ENCODE results near the gene ZFP36L1. TPM values are rescaled to one million over a fixed set of nuclear protein-coding genes. Genes with fewer than 3 reads are reported as not detected.
"Not testable (repeated sequence)": the region's sequence is repeated elsewhere in the genome, so short reads cannot be mapped to it uniquely, and the experiment has no call there.

Gene ZFP36L1
- total and polyA plus RNA-seq, 4 donors = 35.3 to 388 (median 175) TPM

- H3K27me3 ChIP-seq (ENCODE audit: control insufficient read depth in 1 of 2, insufficient read depth in 2 of 2, low read length in 1 of 2) = no peaks in the 10 kb centered on the region
- intact Hi-C loops (cut with DNase I) = no loop called here
- WGBS, 2 donors = 93 to 96% methylated on average over 7 of the region's 7 CpGs
Observed at GRCh38 chr14:68768316-68768715, 24.6 kb downstream of the ZFP36L1 start.

GRCh38 chr14:68767248-68767645, 25.6 kb downstream of the ZFP36L1 start:
- no peaks in the 10 kb centered on the region for H3K4me1 ChIP-seq (ENCODE audit: control insufficient read depth in 1 of 2, insufficient read depth in 2 of 2, low read length in 2 of 2)
- intact Hi-C loops (cut with DNase I) = no loop called here
- ATAC-seq (ENCODE audit: low FRiP score) (no peak), DNase-seq (no peak)
- no peaks in the 10 kb centered on the region for H3K27me3 ChIP-seq (ENCODE audit: control insufficient read depth in 1 of 2, insufficient read depth in 2 of 2, low read length in 1 of 2)
- H3K27ac ChIP-seq (ENCODE audit: low read depth in 1 of 2, low read length in 2 of 2) = no peak overlapping the region
- 96 to 97% methylated on average over 5 of the region's 5 CpGs for WGBS, 2 donors
- no peaks in the 10 kb centered on the region for H3K36me3 ChIP-seq (ENCODE audit: control insufficient read depth in 1 of 2, insufficient read depth in 2 of 2, low read length in 1 of 2)
- H3K4me3 ChIP-seq (ENCODE audit: low read length in 2 of 2) = no peak overlapping the region
- no peaks in the 10 kb centered on the region for H3K9me3 ChIP-seq (ENCODE audit: control insufficient read depth, low read length)

More at GRCh38 chr14:68768316-68768715, 24.6 kb downstream of the ZFP36L1 start:
- DNase-seq (peak; percentile 14 to 46), ATAC-seq (ENCODE audit: low FRiP score) (no peak)
- Histone ChIP-seq H3K4me3 (ENCODE audit: low read length in 2 of 2) (no peak overlapping the region), H3K27ac (ENCODE audit: low read depth in 1 of 2, low read length in 2 of 2) (no peak overlapping the region), H3K4me1 (ENCODE audit: control insufficient read depth in 1 of 2, insufficient read depth in 2 of 2, low read length in 2 of 2) (no peaks in the 10 kb centered on the region), H3K9me3 (ENCODE audit: control insufficient read depth, low read length) (no peaks in the 10 kb centered on the region), H3K36me3 (ENCODE audit: control insufficient read depth in 1 of 2, insufficient read depth in 2 of 2, low read length in 1 of 2) (no peaks in the 10 kb centered on the region)

GRCh38 chr14:68766299-68767247, 26.3 kb downstream of the ZFP36L1 start:
- Histone ChIP-seq H3K4me3 (ENCODE audit: low read length in 2 of 2) (no peak overlapping the region), H3K9me3 (ENCODE audit: control insufficient read depth, low read length) (no peaks in the 10 kb centered on the region), H3K27ac (ENCODE audit: low read depth in 1 of 2, low read length in 2 of 2) (no peak overlapping the region), H3K36me3 (ENCODE audit: control insufficient read depth in 1 of 2, insufficient read depth in 2 of 2, low read length in 1 of 2) (no peaks in the 10 kb centered on the region), H3K4me1 (ENCODE audit: control insufficient read depth in 1 of 2, insufficient read depth in 2 of 2, low read length in 2 of 2) (no peaks in the 10 kb centered on the region), H3K27me3 (ENCODE audit: control insufficient read depth in 1 of 2, insufficient read depth in 2 of 2, low read length in 1 of 2) (no peaks in the 10 kb centered on the region)
- intact Hi-C loops (cut with DNase I) = no loop called here
- ATAC-seq (ENCODE audit: low FRiP score) = no peak
- WGBS, 2 donors = 81 to 95% methylated on average over 7 of the region's 7 CpGs
- DNase-seq = no peak

- H3K27ac ChIP-seq (ENCODE audit: low read depth in 1 of 2, low read length in 2 of 2); H3K4me3 ChIP-seq (ENCODE audit: low read length in 2 of 2); intact Hi-C loops (cut with DNase I); H3K36me3 ChIP-seq (ENCODE audit: control insufficient read depth in 1 of 2, insufficient read depth in 2 of 2, low read length in 1 of 2); DNase-seq; ATAC-seq (ENCODE audit: low FRiP score); H3K9me3 ChIP-seq (ENCODE audit: control insufficient read depth, low read length); H3K27me3 ChIP-seq (ENCODE audit: control insufficient read depth in 1 of 2, insufficient read depth in 2 of 2, low read length in 1 of 2); H3K4me1 ChIP-seq (ENCODE audit: control insufficient read depth in 1 of 2, insufficient read depth in 2 of 2, low read length in 2 of 2): not testable (repeated sequence)
- 94 to 97% methylated on average over 4 of the region's 4 CpGs for WGBS, 2 donors
Observed at GRCh38 chr14:68763843-68764242, 29.0 kb downstream of the ZFP36L1 start.

- intact Hi-C loops (cut with DNase I) = no loop called here
- H3K9me3 ChIP-seq (ENCODE audit: control insufficient read depth, low read length) = no peaks in the 10 kb centered on the region
- no peaks in the 10 kb centered on the region for H3K4me1 ChIP-seq (ENCODE audit: control insufficient read depth in 1 of 2, insufficient read depth in 2 of 2, low read length in 2 of 2)
- no peaks in the 10 kb centered on the region for H3K36me3 ChIP-seq (ENCODE audit: control insufficient read depth in 1 of 2, insufficient read depth in 2 of 2, low read length in 1 of 2)
- no peak overlapping the region for H3K27ac ChIP-seq (ENCODE audit: low read depth in 1 of 2, low read length in 2 of 2)
- H3K27me3 ChIP-seq (ENCODE audit: control insufficient read depth in 1 of 2, insufficient read depth in 2 of 2, low read length in 1 of 2) = no peaks in the 10 kb centered on the region
- peak; percentile 86 for ATAC-seq (ENCODE audit: low FRiP score)
- H3K4me3 ChIP-seq (ENCODE audit: low read length in 2 of 2) = no peak overlapping the region
- peak; percentile 80 to 87 for DNase-seq
- 14 to 17% methylated on average over 11 of the region's 11 CpGs for WGBS, 2 donors
Observed at GRCh38 chr14:68762953-68763764, 29.7 kb downstream of the ZFP36L1 start.

GRCh38 chr14:68761391-68761790, 31.5 kb downstream of the ZFP36L1 start:
- WGBS, 2 donors = 96 to 100% methylated on average over 1 of the region's 1 CpG
- Histone ChIP-seq H3K27me3 (ENCODE audit: control insufficient read depth in 1 of 2, insufficient read depth in 2 of 2, low read length in 1 of 2) (no peaks in the 10 kb centered on the region), H3K4me3 (ENCODE audit: low read length in 2 of 2) (no peak overlapping the region), H3K36me3 (ENCODE audit: control insufficient read depth in 1 of 2, insufficient read depth in 2 of 2, low read length in 1 of 2) (no peaks in the 10 kb centered on the region), H3K9me3 (ENCODE audit: control insufficient read depth, low read length) (no peaks in the 10 kb centered on the region), H3K4me1 (ENCODE audit: control insufficient read depth in 1 of 2, insufficient read depth in 2 of 2, low read length in 2 of 2) (no peaks in the 10 kb centered on the region), H3K27ac (ENCODE audit: low read depth in 1 of 2, low read length in 2 of 2) (no peak overlapping the region)
- DNase-seq (peak in 1 of 2 donors; percentile 45), ATAC-seq (ENCODE audit: low FRiP score) (no peak)
- intact Hi-C loops (cut with DNase I) = no loop called here

GRCh38 chr14:68760761-68761160, 32.1 kb downstream of the ZFP36L1 start:
- no peak for DNase-seq
- Histone ChIP-seq H3K36me3 (ENCODE audit: control insufficient read depth in 1 of 2, insufficient read depth in 2 of 2, low read length in 1 of 2) (no peaks in the 10 kb centered on the region), H3K27me3 (ENCODE audit: control insufficient read depth in 1 of 2, insufficient read depth in 2 of 2, low read length in 1 of 2) (no peaks in the 10 kb centered on the region), H3K9me3 (ENCODE audit: control insufficient read depth, low read length) (no peaks in the 10 kb centered on the region), H3K27ac (ENCODE audit: low read depth in 1 of 2, low read length in 2 of 2) (no peak overlapping the region), H3K4me1 (ENCODE audit: control insufficient read depth in 1 of 2, insufficient read depth in 2 of 2, low read length in 2 of 2) (no peaks in the 10 kb centered on the region), H3K4me3 (ENCODE audit: low read length in 2 of 2) (no peak overlapping the region)
- intact Hi-C loops (cut with DNase I) = no loop called here
- no peak for ATAC-seq (ENCODE audit: low FRiP score)
- 93 to 94% methylated on average over 2 of the region's 2 CpGs for WGBS, 2 donors

GRCh38 chr14:68759937-68760336, 32.9 kb downstream of the ZFP36L1 start:
- intact Hi-C loops (cut with DNase I) = loop anchor here in 1 of 2 donors (5.0 kb wide), 1 partner anchor 43 kb away; no protein-coding TSS in a partner anchor
- Histone ChIP-seq H3K4me3 (ENCODE audit: low read length in 2 of 2) (no peak overlapping the region), H3K27ac (ENCODE audit: low read depth in 1 of 2, low read length in 2 of 2) (no peak overlapping the region), H3K9me3 (ENCODE audit: control insufficient read depth, low read length) (no peaks in the 10 kb centered on the region), H3K36me3 (ENCODE audit: control insufficient read depth in 1 of 2, insufficient read depth in 2 of 2, low read length in 1 of 2) (no peaks in the 10 kb centered on the region), H3K27me3 (ENCODE audit: control insufficient read depth in 1 of 2, insufficient read depth in 2 of 2, low read length in 1 of 2) (no peaks in the 10 kb centered on the region), H3K4me1 (ENCODE audit: control insufficient read depth in 1 of 2, insufficient read depth in 2 of 2, low read length in 2 of 2) (no peaks in the 10 kb centered on the region)
- ATAC-seq (ENCODE audit: low FRiP score) (no peak), DNase-seq (peak in 1 of 2 donors; percentile 32)
- WGBS, 2 donors = 77 to 91% methylated on average over 5 of the region's 5 CpGs

Measured in aorta (tissue), 5 donors.